Measurements from ENCODE around the gene LUM.
"Not testable (repeated sequence)": the region's sequence is repeated elsewhere in the genome, so short reads cannot be mapped to it uniquely, and the experiment has no call there.

Gene LUM

DNA sequence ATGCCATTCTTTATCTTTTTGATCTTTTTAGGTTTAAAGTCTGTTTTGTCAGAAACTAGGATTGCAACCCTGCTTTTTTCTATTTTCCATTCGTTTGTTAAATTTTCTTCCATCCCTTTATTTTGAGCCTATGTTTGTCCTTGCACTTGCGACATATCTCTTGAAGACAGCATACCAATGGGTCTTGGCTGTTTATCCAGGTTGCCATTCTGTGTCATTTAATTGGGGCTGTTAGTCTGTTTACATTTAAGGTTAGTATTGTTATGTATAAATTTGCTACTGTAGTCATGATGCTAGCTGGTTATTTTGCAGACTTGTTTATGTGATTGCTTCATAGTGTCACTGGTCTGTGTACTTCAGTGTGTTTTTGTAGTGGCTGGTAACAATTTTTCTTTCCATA is 21.3 kb downstream of the LUM start:
- not testable (repeated sequence) for H3K4me3 ChIP-seq (ENCODE audit: low read length); DNase-seq (ENCODE audit: low read depth, low spot score)

- no peak overlapping the region for H3K4me3 ChIP-seq (ENCODE audit: low read length)
These were observed 31.3 kb downstream of the LUM start for GRCh38 chr12:91080041-91080440.

DNA sequence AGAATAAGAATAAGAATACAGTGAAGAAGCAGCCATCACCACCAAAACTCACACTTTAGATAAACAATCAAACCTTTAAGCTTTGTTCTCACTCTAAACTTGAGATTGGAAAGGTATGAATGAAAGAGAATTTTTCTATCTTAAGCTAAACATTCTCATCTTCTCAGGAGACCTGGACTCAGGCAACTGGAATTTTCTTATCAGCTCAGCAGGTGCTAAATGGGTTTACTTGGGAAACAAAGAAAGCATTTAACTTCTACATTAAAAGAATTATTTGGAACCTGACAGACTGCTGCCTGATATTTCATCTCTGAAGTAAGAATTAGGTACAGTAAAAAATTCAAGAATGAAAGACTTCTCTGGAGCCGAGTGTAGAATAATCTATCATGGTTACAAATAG is 32.8 kb downstream of the LUM start:
- H3K4me3 ChIP-seq (ENCODE audit: low read length) = no peak overlapping the region
- no peak for DNase-seq (ENCODE audit: low read depth, low spot score)

More at GRCh38 chr12:91080041-91080440, 31.3 kb downstream of the LUM start:
- no peak for DNase-seq (ENCODE audit: low read depth, low spot score)

- DNase-seq (ENCODE audit: low read depth, low spot score) = no peak
- H3K4me3 ChIP-seq (ENCODE audit: low read length) = no peak overlapping the region
These were observed 33.9 kb downstream of the LUM start for GRCh38 chr12:91077228-91077954.

DNA sequence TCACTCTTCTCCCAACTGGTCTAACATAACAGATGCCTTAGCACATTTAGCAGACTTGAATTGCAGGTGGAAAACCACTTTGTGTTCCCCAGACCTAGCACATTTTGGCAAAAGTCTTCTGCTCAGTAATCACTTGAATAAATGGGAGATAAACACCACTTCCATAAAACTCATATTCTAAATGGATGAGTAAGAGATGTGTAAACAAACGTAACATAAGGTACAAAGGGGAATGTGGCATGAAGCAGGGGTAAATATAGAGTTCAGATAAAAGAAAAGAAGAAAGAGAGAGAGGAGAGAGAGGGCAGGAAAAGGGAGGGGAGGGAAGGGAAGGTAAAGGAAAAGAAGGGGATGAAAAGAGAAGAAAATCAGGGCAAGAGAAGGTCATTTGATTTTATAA is 36.4 kb downstream of the LUM start:
- no peak overlapping the region for H3K4me3 ChIP-seq (ENCODE audit: low read length)
- DNase-seq (ENCODE audit: low read depth, low spot score) = no peak

DNA sequence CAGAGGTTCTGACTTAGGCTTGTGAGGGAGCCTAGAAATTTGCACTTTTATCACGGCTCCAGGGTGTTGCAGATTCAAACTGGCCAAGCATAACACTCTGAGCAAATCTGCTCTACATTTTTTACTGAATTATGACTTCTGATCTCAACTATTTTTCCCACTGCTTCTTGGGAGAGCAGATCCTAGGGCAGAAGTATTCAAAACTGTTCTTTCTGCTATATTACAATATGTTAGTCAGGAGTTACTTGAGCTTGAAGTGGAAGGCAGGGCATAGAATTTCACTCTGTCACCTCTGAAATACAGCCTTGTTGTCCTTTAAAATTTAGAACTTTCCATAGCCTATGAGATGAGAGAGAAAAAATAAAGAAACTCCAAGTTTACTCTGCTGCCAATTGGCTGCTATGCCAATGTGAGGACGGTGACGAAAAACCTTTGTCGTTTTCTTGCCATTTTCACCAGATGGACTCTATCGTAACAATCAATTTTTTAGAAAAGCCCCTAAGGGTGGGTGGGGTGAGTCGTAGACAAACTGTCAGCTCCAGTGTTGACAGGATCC is 37.1 kb downstream of the LUM start:
- no peak for DNase-seq (ENCODE audit: low read depth, low spot score)
- H3K4me3 ChIP-seq (ENCODE audit: low read length) = no peak overlapping the region

DNA sequence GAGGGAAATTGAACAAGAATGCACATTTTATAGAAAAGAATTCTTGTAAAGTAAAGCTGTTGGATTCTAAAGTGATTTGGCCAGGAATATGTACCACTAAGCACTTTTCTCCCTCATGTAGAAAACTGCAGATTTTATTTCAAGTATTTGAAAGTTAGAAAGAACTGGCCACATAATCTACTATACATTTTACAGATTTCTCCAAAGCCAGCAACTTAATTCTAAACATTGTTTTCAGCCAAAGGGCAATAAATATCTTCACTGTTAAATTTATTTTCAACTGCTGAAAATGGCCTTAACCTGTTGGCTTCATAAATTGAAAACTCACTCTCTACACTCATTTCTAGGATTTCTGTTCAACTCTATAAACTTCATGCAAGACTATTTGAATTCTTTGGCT is 37.9 kb downstream of the LUM start:
- H3K4me3 ChIP-seq (ENCODE audit: low read length) = no peak overlapping the region
- DNase-seq (ENCODE audit: low read depth, low spot score) = no peak

DNA sequence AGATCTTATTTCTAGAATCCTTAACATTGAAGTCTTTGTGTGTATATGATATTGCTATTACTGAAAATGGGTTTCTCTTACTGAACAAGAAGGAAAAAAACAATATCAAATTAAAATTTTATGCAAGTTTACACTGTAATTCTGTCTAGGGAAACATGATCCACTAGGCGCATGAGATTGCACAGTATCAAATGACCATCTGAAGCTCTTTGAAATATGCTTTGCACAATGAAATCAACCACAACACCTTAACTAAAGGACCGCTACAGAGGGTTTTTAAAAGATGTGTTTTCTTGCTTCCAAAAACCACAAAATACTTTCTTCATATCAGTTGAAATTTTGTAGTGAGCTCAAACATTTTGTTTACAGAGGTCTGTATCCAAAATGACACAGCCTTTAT is 38.4 kb downstream of the LUM start:
- DNase-seq (ENCODE audit: low read depth, low spot score) = no peak
- no peak overlapping the region for H3K4me3 ChIP-seq (ENCODE audit: low read length)

DNA sequence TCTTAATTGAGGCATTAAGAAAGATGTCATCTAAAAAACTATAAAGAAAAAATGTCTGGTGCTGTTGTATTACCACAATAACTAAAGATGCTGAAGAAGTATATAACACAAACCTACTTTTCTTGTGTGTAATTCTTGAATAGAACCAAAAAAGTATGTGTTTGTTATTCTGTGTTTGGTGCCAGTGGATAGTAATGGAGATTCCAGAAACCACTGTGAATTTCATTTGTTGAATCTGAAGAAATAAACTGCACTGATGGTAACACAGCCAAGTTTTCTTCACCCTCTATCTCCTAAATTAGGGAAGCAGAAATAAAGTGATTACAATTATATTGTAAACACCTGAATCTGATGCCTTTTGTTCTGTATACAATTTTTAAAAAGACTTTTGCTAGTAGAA is 40.4 kb downstream of the LUM start:
- no peak overlapping the region for H3K4me3 ChIP-seq (ENCODE audit: low read length)
- no peak for DNase-seq (ENCODE audit: low read depth, low spot score)

GRCh38 chr12:91065396-91065795 is 45.9 kb downstream of the LUM start:
- no peak for DNase-seq (ENCODE audit: low read depth, low spot score)
- H3K4me3 ChIP-seq (ENCODE audit: low read length) = no peak overlapping the region

GRCh38 chr12:91064640-91065039 is 46.7 kb downstream of the LUM start:
- DNase-seq (ENCODE audit: low read depth, low spot score) = no peak
- H3K4me3 ChIP-seq (ENCODE audit: low read length) = no peak overlapping the region

DNA sequence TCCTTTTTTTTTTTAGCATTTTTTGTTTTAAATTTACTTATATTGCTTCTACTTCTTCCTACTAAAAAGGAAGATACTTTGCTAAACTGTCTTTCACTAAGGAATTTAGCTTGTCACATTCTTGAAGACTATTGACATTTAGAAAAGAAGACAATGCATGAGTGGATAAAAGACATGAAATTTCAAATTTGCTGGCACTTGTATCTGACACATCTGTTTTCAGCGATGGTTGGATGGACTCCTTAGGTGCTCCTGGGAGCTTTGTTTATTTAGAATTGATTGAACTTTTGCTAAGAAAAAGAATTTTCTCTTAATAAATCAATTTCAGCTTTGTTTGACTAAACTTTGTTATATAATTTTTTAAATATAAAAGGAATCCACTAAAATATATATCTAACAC is 50.2 kb downstream of the LUM start:
- H3K4me3 ChIP-seq (ENCODE audit: low read length) = no peak overlapping the region
- no peak for DNase-seq (ENCODE audit: low read depth, low spot score)

DNA sequence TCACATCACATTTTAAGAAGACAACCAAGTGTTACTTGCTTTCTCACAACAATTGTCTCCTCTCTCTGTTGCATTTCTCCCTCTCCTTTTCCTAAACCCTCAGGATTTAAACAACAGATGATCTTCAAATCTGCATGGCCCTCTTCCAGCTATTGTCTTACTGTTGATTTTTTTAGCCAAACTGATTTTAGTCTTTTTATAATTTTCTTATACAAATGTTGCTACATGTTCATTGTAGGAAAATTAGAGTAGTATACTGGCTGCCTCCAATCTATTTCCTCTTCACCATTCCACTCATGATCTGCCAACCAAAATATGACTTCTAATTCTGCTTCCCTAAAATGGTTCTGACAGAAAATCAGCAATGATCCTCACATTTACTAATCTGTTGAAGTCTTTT is 52.1 kb downstream of the LUM start:
- H3K4me3 ChIP-seq (ENCODE audit: low read length) = no peak overlapping the region
- DNase-seq (ENCODE audit: low read depth, low spot score) = no peak

DNA sequence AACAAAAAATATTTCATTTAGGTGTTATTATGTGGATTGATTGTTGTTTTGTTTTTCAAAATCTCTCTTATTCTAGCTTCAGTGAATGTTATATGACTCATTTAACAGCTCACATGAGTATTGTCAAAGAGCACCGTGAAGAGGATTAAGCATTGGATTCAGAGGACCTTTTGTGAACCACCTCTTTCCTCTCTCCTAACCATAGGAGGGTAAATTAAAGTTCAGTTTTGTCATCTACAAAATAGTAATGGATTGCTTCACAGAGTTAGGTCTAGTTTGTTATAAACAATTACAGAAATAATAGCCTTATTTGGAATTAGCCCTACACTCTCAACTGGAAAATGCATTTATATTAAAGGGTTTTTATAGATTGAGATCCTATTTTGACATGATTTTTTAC is 52.5 kb downstream of the LUM start:
- H3K4me3 ChIP-seq (ENCODE audit: low read length) = no peak overlapping the region
- DNase-seq (ENCODE audit: low read depth, low spot score) = no peak

- DNase-seq (ENCODE audit: low read depth, low spot score) = no peak
- H3K4me3 ChIP-seq (ENCODE audit: low read length) = no peak within 1 kb of the TSS
These were observed 53.7 kb downstream of the LUM start, which contains the start of gene KERA for GRCh38 chr12:91057368-91058165. TSS of gene KERA (minus strand) at chr12:91058024. CDS start at chr12:91056281, 1,743 bp downstream.

- no peak for DNase-seq (ENCODE audit: low read depth, low spot score)
- H3K4me3 ChIP-seq (ENCODE audit: low read length) = no peak overlapping the region
These were observed 54.8 kb downstream of the LUM start for GRCh38 chr12:91056488-91056887.

DNA sequence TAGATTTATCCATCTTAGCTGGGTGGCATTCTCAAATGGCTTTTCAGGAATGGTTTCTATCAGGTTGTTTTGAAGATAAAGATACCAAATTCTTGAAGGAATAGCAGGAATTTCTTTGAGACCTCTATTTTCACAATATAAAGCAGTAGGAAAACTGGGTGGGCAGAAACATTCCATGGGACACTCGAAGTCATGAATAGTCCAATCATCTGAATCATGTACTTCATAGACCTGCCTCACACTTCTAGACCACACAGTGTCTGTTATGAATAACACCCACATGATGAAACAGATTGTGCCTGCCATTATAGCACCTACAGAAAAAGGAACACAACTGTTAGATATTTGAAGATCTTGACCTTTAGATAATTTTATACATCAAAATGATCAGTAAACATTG is 55.3 kb downstream of the LUM start:
- DNase-seq (ENCODE audit: low read depth, low spot score) = no peak
- no peak overlapping the region for H3K4me3 ChIP-seq (ENCODE audit: low read length)

DNA sequence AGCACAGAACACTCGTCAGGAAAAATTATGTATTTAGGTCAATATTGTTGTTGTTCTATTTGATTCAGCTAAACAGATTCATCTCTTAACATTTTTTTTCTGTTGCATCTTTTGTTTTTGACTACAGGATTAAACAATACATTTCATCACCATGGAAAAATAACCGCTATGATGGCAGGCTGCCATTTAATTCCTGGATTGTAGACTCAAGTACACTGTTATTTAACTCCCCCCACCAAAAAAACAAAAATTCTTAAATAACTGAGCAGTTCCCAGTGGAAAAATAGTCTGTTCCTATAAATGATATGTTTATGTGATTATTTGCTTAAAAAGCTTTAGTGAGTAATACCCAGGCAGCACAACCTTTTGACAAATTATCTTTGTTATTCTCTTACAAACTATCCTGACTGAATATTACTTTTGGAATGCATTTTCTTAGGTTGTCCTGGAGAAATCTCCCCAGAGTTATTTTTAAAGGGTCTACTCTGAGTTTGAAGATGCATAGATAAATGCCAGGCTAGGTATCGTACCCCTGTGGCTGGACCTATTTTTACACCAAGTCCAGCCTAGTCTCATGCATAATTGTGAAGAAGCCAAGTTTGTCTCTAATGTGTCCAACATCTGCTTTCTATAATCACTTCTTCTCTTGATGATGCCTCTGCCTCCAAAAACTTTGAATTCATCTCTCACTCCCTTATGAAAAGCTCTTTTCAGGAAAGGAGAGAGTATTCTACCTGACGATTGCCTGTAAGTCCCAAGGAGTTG is 57.2 kb downstream of the LUM start:
- H3K4me3 ChIP-seq (ENCODE audit: low read length) = no peak overlapping the region
- no peak for DNase-seq (ENCODE audit: low read depth, low spot score)
